K562 (cell line): ENCODE measurements around the gene LRGUK. TPM values are rescaled to one million over a fixed set of nuclear protein-coding genes. Genes with fewer than 3 reads are reported as not detected.

Experiments
- AFF4 ChIP-seq: sonication (generic); formaldehyde crosslinking; IDR thresholded peaks from 2 replicates; pipeline ENCODE4 v1.8.0; 2023; ENCODE audit warnings: mild to moderate bottlenecking, missing genetic modification reagents
- ARID1B ChIP-seq: fragments of 450-650 bp; IDR thresholded peaks from 2 replicates; pipeline ENCODE4 v1.6.1; 2016; ENCODE audit warnings: antibody characterized with exemption, mild to moderate bottlenecking, inconsistent platforms
- ATF7 ChIP-seq: fragments of 450-650 bp; IDR thresholded peaks from 2 replicates; pipeline ENCODE4 v1.7.1; 2014; ENCODE audit warnings: mild to moderate bottlenecking, moderate library complexity
- CLOCK ChIP-seq: fragments of 250-450 bp; sonication (Bioruptor Pico); IDR thresholded peaks from 2 replicates; pipeline ENCODE4 v1.4.0; 2020; ENCODE audit warnings: mild to moderate bottlenecking, moderate library complexity, borderline replicate concordance
- EP400 ChIP-seq: fragments of 450-650 bp; IDR thresholded peaks from 2 replicates; pipeline ENCODE4 v1.6.1; 2017; ENCODE audit warnings: antibody characterized with exemption, mild to moderate bottlenecking, moderate library complexity
- JUN ChIP-seq, 2 experiments: sonication (generic) in 1 of 2; formaldehyde crosslinking in 1 of 2; IDR thresholded peaks; 2 replicates each; pipeline versions ENCODE4 v1.6.1 to v1.8.0; 2012 to 2022; ENCODE audit warnings: borderline replicate concordance in 2 of 2, mild to moderate bottlenecking in 2 of 2, improper control_type of control experiment in 1 of 2, low read depth in 1 of 2, low read length in 1 of 2, missing genetic modification reagents in 1 of 2
- KAT2B ChIP-seq: IDR thresholded peaks from one replicate; pipeline ENCODE4 v1.6.1; 2012; ENCODE audit warnings: low read depth, mild to moderate bottlenecking, control low read depth, inconsistent platforms, low read length, moderate library complexity
- LEF1 ChIP-seq: fragments of 450-650 bp; IDR thresholded peaks from 2 replicates; pipeline ENCODE4 v1.6.1; 2016; ENCODE audit warnings: mild to moderate bottlenecking
- MEIS2 ChIP-seq: fragments of 450-650 bp; IDR thresholded peaks from 2 replicates; pipeline ENCODE4 v1.6.1; 2014; ENCODE audit warnings: mild to moderate bottlenecking; ENCODE audit not compliant: partially characterized antibody
- RAD21 ChIP-seq, 2 experiments: fragments of 250-450 bp in 1 of 2; fragments of 450-650 bp in 1 of 2; sonication (Bioruptor Pico) in 1 of 2; formaldehyde crosslinking in 1 of 2; IDR thresholded peaks in 1 of 2; conservative IDR thresholded peaks in 1 of 2; 2 replicates each; pipeline versions ENCODE4 v1.4.0 to v1.8.0; 2020 to 2022; ENCODE audit warnings: mild to moderate bottlenecking in 2 of 2, moderate library complexity in 1 of 2
- STAT5A ChIP-seq: IDR thresholded peaks from 2 replicates; pipeline ENCODE4 v1.6.1; 2012; ENCODE audit warnings: low read length, inconsistent platforms, borderline replicate concordance
- ZNF174 ChIP-seq: fragments of 250-450 bp; sonication (Bioruptor Pico); IDR thresholded peaks from 2 replicates; pipeline ENCODE4 v1.4.0; 2020; ENCODE audit warnings: mild to moderate bottlenecking
- ZNF766 ChIP-seq: fragments of 200-800 bp; sonication (Bioruptor generic); conservative IDR thresholded peaks from 2 replicates; pipeline ENCODE4 v1.6.1; 2016; ENCODE audit warnings: missing genetic modification characterization, missing compliant biosample characterization
- polyA plus RNA-seq, 8 experiments: library from polyadenylated mRNA; depleted of rRNA in 4 of 8; stranded (reverse) in 5 of 8; unstranded in 3 of 8; fragments of >200 nt; fragmentation: Nextera tagmentation in 2 of 8; fragmentation: Illumina TruSeq in 1 of 8; extraction: Ambion mirVana in 2 of 8; extraction: Trizol in 1 of 8; gene quantifications; 2 replicates each; pipeline versions ENCODE4 v1.2.1 to v1.2.3, GENCODE V29; 2011 to 2014; ENCODE audit warnings: inconsistent platforms in 1 of 8, missing spikeins in 1 of 8
- total RNA-seq, 7 experiments: library from RNA; depleted of rRNA in 6 of 7; stranded (reverse); fragments of >200 nt in 6 of 7; fragmentation: Illumina TruSeq in 2 of 7; extraction: Trizol in 2 of 7; gene quantifications; 2 replicates each; pipeline versions ENCODE4 v1.2.1 to v1.2.3, GENCODE V29; 2011 to 2021; ENCODE audit warnings: low replicate concordance in 1 of 7
- TF ChIP-seq, protein P1 (sequence below), 2 experiments: fragments of 450-650 bp in 1 of 2; sonication (generic) in 1 of 2; formaldehyde crosslinking in 1 of 2; IDR thresholded peaks in 1 of 2; conservative IDR thresholded peaks in 1 of 2; 2 replicates each; pipeline versions ENCODE4 v1.6.1 to v1.8.1; 2016 to 2023; ENCODE audit warnings: mild to moderate bottlenecking in 2 of 2, moderate library complexity in 2 of 2, inconsistent platforms in 1 of 2, missing genetic modification reagents in 1 of 2

Gene LRGUK
- total and polyA plus RNA-seq, 9 of the 15 experiments (the other 6 are each of a cell fraction or from before 2014, with no cell fraction given): 0.04 to 0.33 (median 0.18) TPM

GRCh38 chr7:134083766-134084487, 43.2 kb upstream of the LRGUK start (continued):
- TF ChIP-seq, protein P1, sequence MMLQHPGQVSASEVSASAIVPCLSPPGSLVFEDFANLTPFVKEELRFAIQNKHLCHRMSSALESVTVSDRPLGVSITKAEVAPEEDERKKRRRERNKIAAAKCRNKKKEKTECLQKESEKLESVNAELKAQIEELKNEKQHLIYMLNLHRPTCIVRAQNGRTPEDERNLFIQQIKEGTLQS (IDR thresholded peaks at IDR 0.05): peak; percentile 99
- TF ChIP-seq, protein P1 (CRISPR knock-in tag; conservative IDR thresholded peaks at IDR 0.05): peak; percentile 59; the same call in 1 of the 2 replicates
- TF ChIP-seq ZNF174 (CRISPR knock-in tag) (0 out of 2 replicates have a peak, but pooled peaks have one; percentile 44), AFF4 (no peak), CLOCK (no peak), JUN (IDR thresholded peaks at IDR 0.05; ENCODE audit: borderline replicate concordance, low read depth, low read length) (peak; percentile 100), JUN (CRISPR knock-in tag; IDR thresholded peaks at IDR 0.05; ENCODE audit: borderline replicate concordance) (no peak), RAD21 (CRISPR knock-in tag; conservative IDR thresholded peaks at IDR 0.05 in 1 of 2, IDR thresholded peaks at IDR 0.05 in 1 of 2) (0 out of 4 replicates have a peak, but pooled peaks have one; percentile 5 to 16), ATF7 (peak; percentile 91), ZNF766 (CRISPR knock-in tag) (peak; percentile 96), EP400 (0 out of 2 replicates have a peak, but pooled peaks have one; percentile 9), MEIS2 (peak; percentile 77), KAT2B (no peak), LEF1 (peak; percentile 89), STAT5A (peak; percentile 66), ARID1B (peak; percentile 97)
